Measurements from ENCODE around the gene TUBGCP6. TPM values are rescaled to one million over a fixed set of nuclear protein-coding genes. Genes with fewer than 3 reads are reported as not detected.

Gene TUBGCP6
- total RNA-seq, 4 donors from 2014 or later, result 19.1 to 52.2 (median 40.7) TPM

GRCh38 chr22:50199829-50200460, 44.9 kb downstream of the TUBGCP6 start:
- H3K9me3 ChIP-seq, result no peaks in the 10 kb centered on the region
- H3K4me3 ChIP-seq, result peak overlapping the region; percentile 60 to 92
- intact Hi-C loops (cut with DNase I; ENCODE audit: low total_unique reads), result loop anchor here (10.0 kb wide), 1 partner anchor 275 kb away; no protein-coding TSS in a partner anchor
- H3K36me3 ChIP-seq, result no peaks in the 10 kb centered on the region
- H3K27ac ChIP-seq, result peak overlapping the region; percentile 69 to 81
- no peaks in the 10 kb centered on the region for H3K4me1 ChIP-seq
- no peaks in the 10 kb centered on the region for H3K27me3 ChIP-seq
- peak in 1 of 2 donors; percentile 33 for DNase-seq
- TF ChIP-seq POLR2A (IDR thresholded peaks at IDR 0.05) (no peak), CTCF (IDR thresholded peaks at IDR 0.05) (no peak)

- Histone ChIP-seq H3K27ac (no peak overlapping the region), H3K9me3 (no peaks in the 10 kb centered on the region), H3K27me3 (no peaks in the 10 kb centered on the region), H3K4me3 (no peak overlapping the region), H3K36me3 (no peaks in the 10 kb centered on the region), H3K4me1 (no peaks in the 10 kb centered on the region)
- DNase-seq, result no peak
- TF ChIP-seq POLR2A (IDR thresholded peaks at IDR 0.05), result no peak
- TF ChIP-seq CTCF (IDR thresholded peaks at IDR 0.05), result no peak
- intact Hi-C loops (cut with DNase I; ENCODE audit: low total_unique reads), result no loop called here
These were observed 45.5 kb downstream of the TUBGCP6 start for GRCh38 chr22:50199251-50199721.

DNA sequence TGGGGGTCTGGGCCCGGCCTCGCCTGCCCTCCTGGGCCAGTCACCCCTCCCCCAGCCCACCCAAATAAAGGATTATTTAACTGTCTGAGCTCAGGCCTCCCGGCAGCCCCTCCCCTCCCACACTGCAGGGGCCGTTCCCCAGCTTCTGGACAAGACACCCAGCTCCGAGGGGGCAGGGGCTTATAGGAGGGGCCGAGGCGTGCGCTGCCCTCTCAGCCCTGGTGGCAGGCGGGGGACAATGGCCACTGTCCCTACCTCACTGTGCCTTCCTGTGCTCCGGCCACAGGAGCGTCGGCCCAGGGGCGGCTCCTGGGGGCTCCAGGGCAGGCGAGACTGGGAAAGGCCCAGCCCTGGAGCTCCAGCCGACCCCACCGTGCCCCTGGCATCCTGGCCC, 46.2 kb downstream of the TUBGCP6 start:
- Histone ChIP-seq H3K4me1 (no peaks in the 10 kb centered on the region), H3K9me3 (no peaks in the 10 kb centered on the region), H3K4me3 (no peak overlapping the region), H3K36me3 (no peaks in the 10 kb centered on the region), H3K27ac (no peak overlapping the region), H3K27me3 (no peaks in the 10 kb centered on the region)
- intact Hi-C loops (cut with DNase I; ENCODE audit: low total_unique reads), result no loop called here
- TF ChIP-seq CTCF (IDR thresholded peaks at IDR 0.05) (no peak), POLR2A (IDR thresholded peaks at IDR 0.05) (no peak)
- no peak for DNase-seq

GRCh38 chr22:50197856-50198623, 46.8 kb downstream of the TUBGCP6 start:
- no peak for TF ChIP-seq CTCF (IDR thresholded peaks at IDR 0.05)
- no peak for TF ChIP-seq POLR2A (IDR thresholded peaks at IDR 0.05)
- no peak for DNase-seq
- H3K9me3 ChIP-seq, result no peaks in the 10 kb centered on the region
- H3K27ac ChIP-seq, result no peak overlapping the region
- H3K4me3 ChIP-seq, result no peak overlapping the region
- no peaks in the 10 kb centered on the region for H3K27me3 ChIP-seq
- intact Hi-C loops (cut with DNase I; ENCODE audit: low total_unique reads), result no loop called here
- no peaks in the 10 kb centered on the region for H3K36me3 ChIP-seq
- H3K4me1 ChIP-seq, result no peaks in the 10 kb centered on the region
